Panc1 (cell line): Measurements from ENCODE around the gene FOXO6. TPM values are rescaled to one million over a fixed set of nuclear protein-coding genes. Genes with fewer than 3 reads are reported as not detected.

Source experiments
- ATAC-seq: fragments of 200-7000 bp; cut with Tn5 transposase; 2 replicates; pipeline ENCODE4 v1.9.1; 2020; ENCODE audit warnings: mild to moderate bottlenecking, moderate library complexity
- BruUV-seq: library from RNA; stranded (reverse); fragments of 400-500 nt; replicated peaks from 2 replicates; lab custom pipeline; 2021; lab: Mats Ljungman, UMichigan
- CTCF ChIA-PET: fragments of 300-600 bp; sonication (Branson Sonifier 250); formaldehyde crosslinking; loops from one replicate; lab custom pipeline; 2022; ENCODE audit warnings: antibody characterized with exemption; lab: Charles Lee
- POLR2A ChIA-PET: fragments of 300-600 bp; sonication (Branson Sonifier 250); formaldehyde crosslinking; loops from one replicate; lab custom pipeline; 2022; ENCODE audit warnings: antibody characterized with exemption; lab: Charles Lee
- DNase-seq: peaks from one replicate; pipeline ENCODE4 v3.0.0-alpha.2; 2010; ENCODE audit warnings: low read depth, low spot score
- H3K27ac ChIP-seq: 2 replicates; pipeline ENCODE4 v1.5.1; 2011; ENCODE audit warnings: mild to moderate bottlenecking, low read length, inconsistent platforms
- H3K27me3 ChIP-seq: fragments of 200-500 bp; sonication (Bioruptor generic); 2 replicates; pipeline ENCODE4 v1.6.0; 2014; ENCODE audit warnings: low read length, inconsistent platforms; ENCODE audit not compliant: control insufficient read depth, insufficient read depth
- H3K36me3 ChIP-seq: fragments of 200-500 bp; sonication (Bioruptor generic); 2 replicates; pipeline ENCODE4 v1.5.1; 2014; ENCODE audit warnings: inconsistent platforms, mild to moderate bottlenecking, low read length, moderate library complexity; ENCODE audit not compliant: control insufficient read depth, insufficient read depth
- H3K4me1 ChIP-seq: 2 replicates; pipeline ENCODE4 v1.5.1; 2011; ENCODE audit warnings: inconsistent platforms, mild to moderate bottlenecking, low read length, moderate library complexity; ENCODE audit not compliant: control insufficient read depth, insufficient read depth
- H3K4me3 ChIP-seq, 2 experiments: 2 replicates each; pipeline ENCODE4 v1.5.1; 2011 to 2012; ENCODE audit warnings: low read depth in 2 of 2, low read length in 2 of 2, mild to moderate bottlenecking in 2 of 2, inconsistent platforms in 1 of 2, moderate library complexity in 1 of 2
- H3K9me3 ChIP-seq: fragments of 200-500 bp; sonication (Bioruptor generic); 2 replicates; pipeline ENCODE4 v1.5.1; 2014; ENCODE audit warnings: low read depth, mild to moderate bottlenecking, inconsistent platforms, low read length, moderate library complexity; ENCODE audit not compliant: control insufficient read depth, insufficient read depth
- CTCF ChIP-seq: fragments of 450-650 bp; IDR thresholded peaks from 2 replicates; pipeline ENCODE4 v1.5.1; 2017; ENCODE audit warnings: mild to moderate bottlenecking
- POLR2AphosphoS5 ChIP-seq: IDR thresholded peaks from 2 replicates; pipeline ENCODE4 v1.6.1; 2012; ENCODE audit warnings: mild to moderate bottlenecking, low read depth, low read length, moderate library complexity
- SIN3A ChIP-seq: IDR thresholded peaks from 2 replicates; pipeline ENCODE4 v1.6.1; 2012; ENCODE audit warnings: low read depth, mild to moderate bottlenecking, low read length, moderate library complexity, borderline replicate concordance; ENCODE audit not compliant: insufficient read depth
- TCF7L2 ChIP-seq: IDR thresholded peaks from 2 replicates; pipeline ENCODE4 v1.6.1; 2011; ENCODE audit warnings: mild to moderate bottlenecking, low read depth, low read length, inconsistent platforms
- in situ Hi-C: cut with HindIII; loops from 2 replicates; pipeline ENCODE4 v1.10.0; 2016; ENCODE audit warnings: low sequenced_read_pairs, low pct_unique_long_range_greater_than_20kb
- intact Hi-C: fragments of 100-400 bp; cut with micrococcal nuclease; formaldehyde crosslinking; loops from one replicate; pipeline ENCODE4 v1.10.0; 2022; ENCODE audit not compliant: unreplicated experiment
- total RNA-seq: library from RNA; stranded (reverse); gene quantifications from one replicate; pipeline ENCODE4 v1.2.1, GENCODE V29; 2021; ENCODE audit not compliant: unreplicated experiment
- TF ChIP-seq, protein P1 (sequence below), 2 experiments: IDR thresholded peaks; 2 replicates each; pipeline ENCODE4 v1.6.1; 2011 to 2012; ENCODE audit warnings: low read depth in 2 of 2, control low read depth in 1 of 2, low read length in 1 of 2, mild to moderate bottlenecking in 1 of 2, moderate library complexity in 1 of 2; ENCODE audit not compliant: insufficient read depth in 1 of 2

FOXO6 gene
- total RNA-seq, 1 experiment from 2014 or later: 2.5 TPM

DNA sequence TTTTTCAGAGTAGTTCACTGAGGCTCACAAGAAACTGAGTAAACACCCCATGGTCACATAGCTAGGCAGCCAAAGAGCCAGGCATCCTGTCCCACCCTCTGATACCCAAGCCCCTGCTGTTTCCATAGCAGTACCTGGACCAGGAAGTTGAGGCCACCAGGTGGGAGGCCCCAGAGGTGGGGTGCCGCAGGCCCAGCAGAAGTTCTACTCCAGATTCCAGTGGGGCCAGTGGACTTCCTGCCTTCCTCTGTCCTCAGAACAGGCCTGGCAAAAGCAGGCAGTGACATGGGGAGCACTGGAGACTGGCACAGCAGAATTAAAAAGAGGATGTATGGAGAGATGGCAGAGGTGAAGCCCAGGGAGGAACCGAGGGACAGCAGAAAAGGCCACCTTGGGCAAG, 19.0 kb downstream of the FOXO6 start:
- no peak overlapping the region; a peak in 1 of 4 replicates for H3K4me3 ChIP-seq
- no peak overlapping the region for H3K27ac ChIP-seq
- ATAC-seq (no peak), DNase-seq (no peak)
- H3K9me3 ChIP-seq: no peaks in the 10 kb centered on the region
- no peaks in the 10 kb centered on the region for H3K36me3 ChIP-seq
- BruUV-seq: no TSS peak
- in situ Hi-C loops: no loop called here
- CTCF ChIA-PET: no interaction called here
- TF ChIP-seq, protein P1, sequence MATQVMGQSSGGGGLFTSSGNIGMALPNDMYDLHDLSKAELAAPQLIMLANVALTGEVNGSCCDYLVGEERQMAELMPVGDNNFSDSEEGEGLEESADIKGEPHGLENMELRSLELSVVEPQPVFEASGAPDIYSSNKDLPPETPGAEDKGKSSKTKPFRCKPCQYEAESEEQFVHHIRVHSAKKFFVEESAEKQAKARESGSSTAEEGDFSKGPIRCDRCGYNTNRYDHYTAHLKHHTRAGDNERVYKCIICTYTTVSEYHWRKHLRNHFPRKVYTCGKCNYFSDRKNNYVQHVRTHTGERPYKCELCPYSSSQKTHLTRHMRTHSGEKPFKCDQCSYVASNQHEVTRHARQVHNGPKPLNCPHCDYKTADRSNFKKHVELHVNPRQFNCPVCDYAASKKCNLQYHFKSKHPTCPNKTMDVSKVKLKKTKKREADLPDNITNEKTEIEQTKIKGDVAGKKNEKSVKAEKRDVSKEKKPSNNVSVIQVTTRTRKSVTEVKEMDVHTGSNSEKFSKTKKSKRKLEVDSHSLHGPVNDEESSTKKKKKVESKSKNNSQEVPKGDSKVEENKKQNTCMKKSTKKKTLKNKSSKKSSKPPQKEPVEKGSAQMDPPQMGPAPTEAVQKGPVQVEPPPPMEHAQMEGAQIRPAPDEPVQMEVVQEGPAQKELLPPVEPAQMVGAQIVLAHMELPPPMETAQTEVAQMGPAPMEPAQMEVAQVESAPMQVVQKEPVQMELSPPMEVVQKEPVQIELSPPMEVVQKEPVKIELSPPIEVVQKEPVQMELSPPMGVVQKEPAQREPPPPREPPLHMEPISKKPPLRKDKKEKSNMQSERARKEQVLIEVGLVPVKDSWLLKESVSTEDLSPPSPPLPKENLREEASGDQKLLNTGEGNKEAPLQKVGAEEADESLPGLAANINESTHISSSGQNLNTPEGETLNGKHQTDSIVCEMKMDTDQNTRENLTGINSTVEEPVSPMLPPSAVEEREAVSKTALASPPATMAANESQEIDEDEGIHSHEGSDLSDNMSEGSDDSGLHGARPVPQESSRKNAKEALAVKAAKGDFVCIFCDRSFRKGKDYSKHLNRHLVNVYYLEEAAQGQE (IDR thresholded peaks at IDR 0.05; ENCODE audit: insufficient read depth in 1 of 2, low read depth in 2 of 2, low read length in 1 of 2): no peak
- TF ChIP-seq POLR2AphosphoS5 (no peak), CTCF (no peak), SIN3A (no peak), TCF7L2 (no peak)
- POLR2A ChIA-PET: no interaction called here
- H3K27me3 ChIP-seq: peaks cover 5% of the 10 kb centered on the region; the same call in 1 of the 2 replicates
- H3K4me1 ChIP-seq: peaks cover 12% of the 10 kb centered on the region; the same call in 1 of the 2 replicates
- intact Hi-C loops: no loop called here

- H3K27ac ChIP-seq: peak overlapping the region; percentile 51
- in situ Hi-C loops (no loop called here), intact Hi-C loops (no loop called here)
- BruUV-seq: TSS peak; percentile 87
- H3K4me3 ChIP-seq: peak overlapping the region; percentile 50 to 51
- H3K4me1 ChIP-seq: peaks cover 12% of the 10 kb centered on the region; the same call in 1 of the 2 replicates
- no peak for ATAC-seq
- no peaks in the 10 kb centered on the region for H3K9me3 ChIP-seq
- DNase-seq: no peak
- peaks cover 5% of the 10 kb centered on the region; the same call in 1 of the 2 replicates for H3K27me3 ChIP-seq
- TF ChIP-seq CTCF (no peak), SIN3A (no peak), TCF7L2 (no peak), POLR2AphosphoS5 (no peak)
- TF ChIP-seq, protein P1 (IDR thresholded peaks at IDR 0.05; ENCODE audit: insufficient read depth in 1 of 2, low read depth in 2 of 2, low read length in 1 of 2): no peak
- no peaks in the 10 kb centered on the region for H3K36me3 ChIP-seq
- POLR2A ChIA-PET: no interaction called here
- CTCF ChIA-PET: no interaction called here
Observed at GRCh38 chr1:41380979-41381691, 19.9 kb downstream of the FOXO6 start.
